Smooth muscle cell (in vitro differentiated cells): Measurements from ENCODE around the gene SAC3D1. TPM values are rescaled to one million over a fixed set of nuclear protein-coding genes. Genes with fewer than 3 reads are reported as not detected.
"Not testable (repeated sequence)": the region's sequence is repeated elsewhere in the genome, so short reads cannot be mapped to it uniquely, and the experiment has no call there.

Experiments
- DNase-seq: peaks from one replicate; lab custom pipeline; 2025; ENCODE audit not compliant: unreplicated experiment; lab: John Stamatoyannopoulos, UW
- H2AFZ ChIP-seq: fragments of 200-600 bp; sonication (generic); 2 replicates; pipeline ENCODE4 v1.6.0; 2016; ENCODE audit warnings: antibody characterized with exemption, low read depth, mild to moderate bottlenecking
- H3F3A ChIP-seq: fragments of 200-600 bp; sonication (generic); 2 replicates; pipeline ENCODE4 v1.6.0; 2017; ENCODE audit warnings: antibody characterized with exemption, low read depth
- H3K27ac ChIP-seq: fragments of 200-600 bp; sonication (generic); 2 replicates; pipeline ENCODE4 v1.5.1; 2016; ENCODE audit warnings: low read depth, mild to moderate bottlenecking
- H3K27me3 ChIP-seq: fragments of 200-600 bp; sonication (generic); 2 replicates; pipeline ENCODE4 v1.6.1; 2016; ENCODE audit warnings: low read depth, mild to moderate bottlenecking
- H3K36me3 ChIP-seq: fragments of 200-600 bp; sonication (generic); 2 replicates; pipeline ENCODE4 v1.5.1; 2016; ENCODE audit warnings: low read depth
- H3K4me1 ChIP-seq: fragments of 200-600 bp; sonication (generic); 2 replicates; pipeline ENCODE4 v1.5.1; 2016; ENCODE audit warnings: low read depth
- H3K4me2 ChIP-seq: fragments of 200-600 bp; sonication (generic); 2 replicates; pipeline ENCODE4 v1.6.0; 2016; ENCODE audit warnings: mild to moderate bottlenecking
- H3K4me3 ChIP-seq: fragments of 200-600 bp; sonication (generic); 2 replicates; pipeline ENCODE4 v1.5.1; 2016; ENCODE audit warnings: mild to moderate bottlenecking
- H3K79me2 ChIP-seq: fragments of 200-600 bp; sonication (generic); 2 replicates; pipeline ENCODE4 v1.6.0; 2016; ENCODE audit warnings: low read depth, mild to moderate bottlenecking
- H3K9ac ChIP-seq: fragments of 200-600 bp; sonication (generic); 2 replicates; pipeline ENCODE4 v1.6.0; 2016; ENCODE audit warnings: low read depth
- H3K9me3 ChIP-seq: fragments of 200-600 bp; sonication (generic); replicated peaks from 2 replicates; pipeline ENCODE4 v1.5.1; 2016; ENCODE audit warnings: low read depth
- H4K20me1 ChIP-seq: fragments of 200-600 bp; sonication (generic); 2 replicates; pipeline ENCODE4 v1.6.0; 2016; ENCODE audit warnings: low read depth
- WGBS: methylation state at CpG from one replicate; pipeline ENCODE4 v1.1.7; 2016; ENCODE audit warnings: low lambda C conversion rate; 5-methylcytosine and 5-hydroxymethylcytosine counted together
- polyA plus RNA-seq: library from polyadenylated mRNA; unstranded; fragments of >200 nt; fragmentation: Nextera tagmentation; extraction: Ambion mirVana; gene quantifications from 2 replicates; pipeline ENCODE4 v1.2.1, GENCODE V29; 2016
- total RNA-seq: library from RNA; depleted of rRNA; stranded (reverse); fragments of >200 nt; gene quantifications from 2 replicates; pipeline ENCODE4 v1.2.3, GENCODE V29; 2014
- TF ChIP-seq, protein P1 (sequence below): fragments of 200-600 bp; sonication (generic); IDR thresholded peaks from 2 replicates; pipeline ENCODE4 v1.5.1; 2017; ENCODE audit warnings: borderline replicate concordance, mild to moderate bottlenecking, antibody characterized with exemption; ENCODE audit not compliant: insufficient read depth, poor library complexity, severe bottlenecking

The SAC3D1 gene
- total and polyA plus RNA-seq, 2 experiments from 2014 or later: 7.4 to 26.2 TPM

DNA sequence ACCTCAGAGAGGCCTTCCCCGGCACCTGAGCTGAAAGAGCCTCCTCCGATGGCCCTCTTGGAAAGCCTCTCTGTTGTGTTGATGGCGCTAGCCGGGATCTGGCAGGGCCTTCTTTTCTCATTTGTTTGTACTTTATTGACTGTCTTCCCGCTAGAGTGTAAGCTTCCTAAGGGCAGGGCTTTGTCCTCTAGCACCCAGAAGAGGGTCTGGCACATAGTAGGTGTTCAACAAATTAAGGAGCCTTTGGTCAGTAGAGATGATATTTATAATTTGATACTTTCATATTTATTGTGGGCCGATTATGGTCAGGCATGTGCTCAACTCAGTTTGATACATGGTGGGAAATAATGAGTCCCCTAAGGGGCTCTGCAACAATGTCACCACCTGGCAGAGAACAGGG is 23.1 kb upstream of the SAC3D1 start:
- TF ChIP-seq, protein P1, sequence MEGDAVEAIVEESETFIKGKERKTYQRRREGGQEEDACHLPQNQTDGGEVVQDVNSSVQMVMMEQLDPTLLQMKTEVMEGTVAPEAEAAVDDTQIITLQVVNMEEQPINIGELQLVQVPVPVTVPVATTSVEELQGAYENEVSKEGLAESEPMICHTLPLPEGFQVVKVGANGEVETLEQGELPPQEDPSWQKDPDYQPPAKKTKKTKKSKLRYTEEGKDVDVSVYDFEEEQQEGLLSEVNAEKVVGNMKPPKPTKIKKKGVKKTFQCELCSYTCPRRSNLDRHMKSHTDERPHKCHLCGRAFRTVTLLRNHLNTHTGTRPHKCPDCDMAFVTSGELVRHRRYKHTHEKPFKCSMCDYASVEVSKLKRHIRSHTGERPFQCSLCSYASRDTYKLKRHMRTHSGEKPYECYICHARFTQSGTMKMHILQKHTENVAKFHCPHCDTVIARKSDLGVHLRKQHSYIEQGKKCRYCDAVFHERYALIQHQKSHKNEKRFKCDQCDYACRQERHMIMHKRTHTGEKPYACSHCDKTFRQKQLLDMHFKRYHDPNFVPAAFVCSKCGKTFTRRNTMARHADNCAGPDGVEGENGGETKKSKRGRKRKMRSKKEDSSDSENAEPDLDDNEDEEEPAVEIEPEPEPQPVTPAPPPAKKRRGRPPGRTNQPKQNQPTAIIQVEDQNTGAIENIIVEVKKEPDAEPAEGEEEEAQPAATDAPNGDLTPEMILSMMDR: no peak
- Histone ChIP-seq H3K4me3 (no peak overlapping the region), H3F3A (peaks cover 6% of the 10 kb centered on the region), H3K27ac (no peak overlapping the region), H3K36me3 (no peaks in the 10 kb centered on the region), H3K79me2 (peaks cover 11% of the 10 kb centered on the region), H2AFZ (no peak overlapping the region), H3K4me1 (peaks cover 9% of the 10 kb centered on the region), H3K9me3 (no peaks in the 10 kb centered on the region), H3K9ac (no peak overlapping the region), H3K4me2 (no peak overlapping the region), H4K20me1 (no peaks in the 10 kb centered on the region), H3K27me3 (no peaks in the 10 kb centered on the region)
- DNase-seq: no peak
- WGBS: 98% methylated on average over 6 of the region's 6 CpGs

DNA sequence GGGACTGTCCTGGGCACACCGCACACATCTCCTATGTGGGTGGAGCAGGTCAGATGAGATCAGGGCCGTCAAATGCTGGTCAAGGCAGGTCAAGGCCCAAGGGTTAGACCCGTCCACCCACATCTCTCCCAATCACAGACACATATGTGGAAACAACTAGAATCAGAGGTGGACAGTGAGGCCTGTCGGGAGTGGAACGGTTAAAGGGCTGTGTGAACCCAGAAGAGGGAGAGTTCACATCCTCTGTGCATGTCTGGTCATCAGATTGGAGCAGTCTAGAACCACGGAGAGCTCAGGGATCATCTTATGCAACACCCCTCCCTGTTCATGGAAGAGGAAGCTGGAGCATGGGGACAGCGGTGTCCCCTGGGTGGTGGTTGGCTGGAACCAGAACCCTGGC is 21.2 kb upstream of the SAC3D1 start:
- H3K4me2 ChIP-seq: no peak overlapping the region
- TF ChIP-seq, protein P1: no peak
- no peaks in the 10 kb centered on the region for H3K27me3 ChIP-seq
- H3K79me2 ChIP-seq: peaks cover 11% of the 10 kb centered on the region
- H3K4me1 ChIP-seq: peaks cover 3% of the 10 kb centered on the region
- H3K27ac ChIP-seq: no peak overlapping the region
- no peaks in the 10 kb centered on the region for H4K20me1 ChIP-seq
- 96% methylated on average over 7 of the region's 7 CpGs for WGBS
- no peaks in the 10 kb centered on the region for H3K9me3 ChIP-seq
- H3K36me3 ChIP-seq: no peaks in the 10 kb centered on the region
- H3K4me3 ChIP-seq: no peak overlapping the region
- no peak for DNase-seq
- no peak overlapping the region for H2AFZ ChIP-seq
- H3K9ac ChIP-seq: no peak overlapping the region
- H3F3A ChIP-seq: peaks cover 1% of the 10 kb centered on the region

DNA sequence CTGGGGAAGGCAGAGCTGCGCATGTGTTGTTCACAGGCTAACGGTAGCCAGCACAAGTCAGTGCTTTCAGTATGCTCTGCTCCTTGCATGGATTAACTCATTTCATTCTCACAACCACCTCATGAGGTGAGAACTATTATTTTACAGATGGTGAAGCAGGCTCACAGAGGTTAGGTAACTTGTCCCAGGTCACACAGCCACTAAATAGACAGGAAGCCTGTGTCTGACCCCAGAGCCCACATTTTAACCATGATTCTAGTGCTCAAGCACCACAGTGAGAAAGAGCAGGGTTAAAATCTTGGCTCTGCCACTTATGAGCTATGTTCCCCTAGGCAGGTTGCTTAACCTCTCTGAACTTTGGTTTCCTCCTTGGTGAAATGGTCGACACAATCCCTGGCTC is 20.0 kb upstream of the SAC3D1 start:
- Histone ChIP-seq H2AFZ (no peak overlapping the region), H3K27ac (no peak overlapping the region), H3K4me3 (no peak overlapping the region), H3K4me2 (no peak overlapping the region), H3K9ac (no peak overlapping the region), H3K36me3 (no peaks in the 10 kb centered on the region), H3K4me1 (no peaks in the 10 kb centered on the region), H3F3A (no peaks in the 10 kb centered on the region), H3K79me2 (no peaks in the 10 kb centered on the region), H3K27me3 (no peaks in the 10 kb centered on the region), H4K20me1 (no peaks in the 10 kb centered on the region), H3K9me3 (no peaks in the 10 kb centered on the region)
- TF ChIP-seq, protein P1: no peak
- no peak for DNase-seq
- 99% methylated on average over 3 of the region's 3 CpGs for WGBS

DNA sequence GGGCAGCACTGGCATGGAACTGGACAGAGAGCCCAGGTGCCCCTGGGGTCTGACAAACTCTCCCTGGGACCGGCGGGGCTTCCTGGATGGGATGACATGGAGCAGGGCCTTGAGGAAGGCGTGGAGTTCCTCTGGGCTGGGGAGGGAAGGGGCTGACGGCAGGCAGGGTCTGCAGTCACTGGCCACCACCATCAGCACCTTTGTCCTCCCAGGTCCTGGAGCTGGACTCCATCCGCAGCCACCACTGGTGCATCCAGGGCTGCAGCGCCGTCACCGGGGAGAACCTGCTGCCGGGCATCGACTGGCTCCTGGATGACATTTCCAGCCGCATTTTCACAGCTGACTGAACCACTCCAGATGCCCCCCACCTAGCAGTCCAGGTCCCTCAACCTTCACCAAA is 19.5 kb upstream of the SAC3D1 start:
- WGBS: 96% methylated on average over 11 of the region's 11 CpGs
- H3F3A ChIP-seq: no peaks in the 10 kb centered on the region
- TF ChIP-seq, protein P1: no peak
- no peak overlapping the region for H3K9ac ChIP-seq
- H3K4me3 ChIP-seq: no peak overlapping the region
- H3K27me3 ChIP-seq: no peaks in the 10 kb centered on the region
- H3K36me3 ChIP-seq: no peaks in the 10 kb centered on the region
- no peak overlapping the region for H2AFZ ChIP-seq
- no peaks in the 10 kb centered on the region for H3K9me3 ChIP-seq
- H3K4me2 ChIP-seq: no peak overlapping the region
- H3K79me2 ChIP-seq: no peaks in the 10 kb centered on the region
- H3K4me1 ChIP-seq: no peaks in the 10 kb centered on the region
- H4K20me1 ChIP-seq: no peaks in the 10 kb centered on the region
- no peak for DNase-seq
- H3K27ac ChIP-seq: no peak overlapping the region

DNA sequence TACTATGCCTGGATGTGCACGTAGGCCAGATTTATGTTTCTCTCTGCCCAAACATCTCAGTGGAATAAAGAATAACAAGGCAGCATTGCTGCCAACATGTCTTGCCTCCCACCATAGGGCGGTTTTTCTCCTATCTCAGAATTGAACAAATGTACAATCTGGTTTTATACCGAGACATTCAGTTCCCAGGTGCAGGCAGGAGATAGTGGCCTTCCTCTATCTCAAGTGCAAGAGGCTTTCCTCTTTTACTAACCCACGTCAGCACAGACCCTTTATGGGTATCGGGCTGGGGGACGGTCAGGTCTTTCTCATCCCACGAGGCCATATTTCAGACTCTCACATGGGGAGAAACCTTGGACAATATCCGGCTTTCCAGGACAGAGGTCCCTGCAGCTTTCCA is 17.5 kb upstream of the SAC3D1 start:
- not testable (repeated sequence) for H3K36me3 ChIP-seq, H4K20me1 ChIP-seq, H3K79me2 ChIP-seq, H3K4me2 ChIP-seq, H3K9me3 ChIP-seq, H3K27ac ChIP-seq, DNase-seq, H2AFZ ChIP-seq, H3F3A ChIP-seq, H3K27me3 ChIP-seq, H3K4me1 ChIP-seq, H3K9ac ChIP-seq, H3K4me3 ChIP-seq
- WGBS: 91% methylated on average over 8 of the region's 8 CpGs
